SU-DHL-6 (cell line): ENCODE data around the gene GLI2.

Experiments used
- EZH2phosphoT487 ChIP-seq: fragments of 200-600 bp; sonication (generic), shearing (Covaris generic); conservative IDR thresholded peaks from 2 replicates; pipeline ENCODE4 v1.6.1; 2018; ENCODE audit warnings: mild to moderate bottlenecking, antibody characterized with exemption, low read length, moderate library complexity, mixed read lengths
- TF ChIP-seq, protein P1 (sequence below): fragments of 200-600 bp; sonication (generic); IDR thresholded peaks from one replicate; pipeline ENCODE4 v1.5.1; 2017; ENCODE audit warnings: antibody characterized with exemption, mild to moderate bottlenecking, low read length, moderate library complexity; ENCODE audit not compliant: insufficient read depth, poor library complexity, severe bottlenecking

DNA sequence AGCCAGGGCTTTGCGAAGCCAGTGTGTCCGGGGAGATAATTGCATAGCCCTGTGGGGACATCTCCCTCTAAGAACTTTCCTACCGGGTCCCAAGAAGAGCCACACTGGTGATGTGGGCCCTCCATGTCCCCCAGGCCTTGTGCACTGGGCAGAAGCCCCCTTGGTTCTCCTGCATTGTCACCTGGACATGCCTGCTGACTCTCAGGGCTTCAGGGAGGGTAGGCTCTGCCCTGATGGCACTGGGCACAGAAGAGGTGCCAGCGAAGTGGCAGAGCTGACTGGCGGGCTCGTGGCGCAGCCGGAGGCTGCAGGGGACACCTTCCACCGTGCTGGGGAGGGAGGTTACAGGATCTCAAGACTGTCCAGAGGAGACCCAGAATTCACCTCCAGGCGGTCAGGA, 28.3 kb downstream of the GLI2 start:
- TF ChIP-seq, protein P1, sequence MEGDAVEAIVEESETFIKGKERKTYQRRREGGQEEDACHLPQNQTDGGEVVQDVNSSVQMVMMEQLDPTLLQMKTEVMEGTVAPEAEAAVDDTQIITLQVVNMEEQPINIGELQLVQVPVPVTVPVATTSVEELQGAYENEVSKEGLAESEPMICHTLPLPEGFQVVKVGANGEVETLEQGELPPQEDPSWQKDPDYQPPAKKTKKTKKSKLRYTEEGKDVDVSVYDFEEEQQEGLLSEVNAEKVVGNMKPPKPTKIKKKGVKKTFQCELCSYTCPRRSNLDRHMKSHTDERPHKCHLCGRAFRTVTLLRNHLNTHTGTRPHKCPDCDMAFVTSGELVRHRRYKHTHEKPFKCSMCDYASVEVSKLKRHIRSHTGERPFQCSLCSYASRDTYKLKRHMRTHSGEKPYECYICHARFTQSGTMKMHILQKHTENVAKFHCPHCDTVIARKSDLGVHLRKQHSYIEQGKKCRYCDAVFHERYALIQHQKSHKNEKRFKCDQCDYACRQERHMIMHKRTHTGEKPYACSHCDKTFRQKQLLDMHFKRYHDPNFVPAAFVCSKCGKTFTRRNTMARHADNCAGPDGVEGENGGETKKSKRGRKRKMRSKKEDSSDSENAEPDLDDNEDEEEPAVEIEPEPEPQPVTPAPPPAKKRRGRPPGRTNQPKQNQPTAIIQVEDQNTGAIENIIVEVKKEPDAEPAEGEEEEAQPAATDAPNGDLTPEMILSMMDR = no peak
- no peak for TF ChIP-seq EZH2phosphoT487
